ENCODE measurements around the gene ROR1.

The ROR1 gene

GRCh38 chr1:63861052-63861691 is 87.4 kb downstream of the ROR1 start:
- DNase-seq: no peak

- no peak for DNase-seq
These were observed 89.3 kb downstream of the ROR1 start for GRCh38 chr1:63863145-63863544.

GRCh38 chr1:63864224-63864641 is 90.4 kb downstream of the ROR1 start:
- no peak for DNase-seq

GRCh38 chr1:63865561-63865960 is 91.7 kb downstream of the ROR1 start:
- DNase-seq: no peak

GRCh38 chr1:63866084-63866483 is 92.3 kb downstream of the ROR1 start:
- DNase-seq: no peak

- no peak for DNase-seq
These were observed 93.8 kb downstream of the ROR1 start for GRCh38 chr1:63867429-63868176.

- DNase-seq: peak in 1 of 2 experiments; percentile 53
These were observed 94.5 kb downstream of the ROR1 start for GRCh38 chr1:63868268-63868781.

GRCh38 chr1:63870152-63870551 is 96.3 kb downstream of the ROR1 start:
- no peak for DNase-seq

- DNase-seq: no peak
These were observed 97.6 kb downstream of the ROR1 start for GRCh38 chr1:63871463-63871862.

- DNase-seq: no peak
These were observed 99.9 kb downstream of the ROR1 start for GRCh38 chr1:63873751-63874150.

- DNase-seq: no peak
These were observed 100.6 kb downstream of the ROR1 start for GRCh38 chr1:63874278-63874880.

- no peak for DNase-seq
These were observed 101.8 kb downstream of the ROR1 start for GRCh38 chr1:63875636-63876035.

- DNase-seq: no peak
These were observed 103.4 kb downstream of the ROR1 start for GRCh38 chr1:63877021-63877767.

- DNase-seq: peak; percentile 66 to 86
These were observed 104.0 kb downstream of the ROR1 start for GRCh38 chr1:63877816-63878215.

- DNase-seq: no peak
These were observed 105.1 kb downstream of the ROR1 start for GRCh38 chr1:63878932-63879331.

GRCh38 chr1:63880958-63881576 is 107.2 kb downstream of the ROR1 start:
- no peak for DNase-seq

- no peak for DNase-seq
These were observed 108.4 kb downstream of the ROR1 start for GRCh38 chr1:63882048-63882704.

GRCh38 chr1:63883494-63884235 is 109.8 kb downstream of the ROR1 start:
- DNase-seq: no peak

- DNase-seq: no peak
These were observed 110.7 kb downstream of the ROR1 start for GRCh38 chr1:63884486-63884885.

GRCh38 chr1:63885899-63886298 is 112.1 kb downstream of the ROR1 start:
- no peak for DNase-seq

- no peak for DNase-seq
These were observed 112.5 kb downstream of the ROR1 start for GRCh38 chr1:63886340-63886739.

All from NCI-H524 (cell line).